ENCODE data around the gene PRDM16. TPM values are rescaled to one million over a fixed set of nuclear protein-coding genes. Genes with fewer than 3 reads are reported as not detected.

The PRDM16 gene
- total and polyA plus RNA-seq, 2 of the 13 experiments (the other 11 are each of a cell fraction or from before 2014, with no cell fraction given) = 0.15 to 0.81 TPM

GRCh38 chr1:3138623-3139151, 69.7 kb downstream of the PRDM16 start (continued):
- peak; percentile 74 for TF ChIP-seq NR2C2 (CRISPR knock-in tag; IDR thresholded peaks at IDR 0.05; ENCODE audit: borderline replicate concordance)
- no peak for TF ChIP-seq ZBTB3 (CRISPR knock-in tag; IDR thresholded peaks at IDR 0.05; ENCODE audit: borderline replicate concordance, low read depth)
- no peak for TF ChIP-seq CREBL2 (CRISPR knock-in tag; IDR thresholded peaks at IDR 0.05; ENCODE audit: borderline replicate concordance)
- no peak for TF ChIP-seq ZNF619 (CRISPR knock-in tag; IDR thresholded peaks at IDR 0.05)
- no peak for TF ChIP-seq HDAC2 (CRISPR knock-in tag; IDR thresholded peaks at IDR 0.05)
- TF ChIP-seq, protein P1, sequence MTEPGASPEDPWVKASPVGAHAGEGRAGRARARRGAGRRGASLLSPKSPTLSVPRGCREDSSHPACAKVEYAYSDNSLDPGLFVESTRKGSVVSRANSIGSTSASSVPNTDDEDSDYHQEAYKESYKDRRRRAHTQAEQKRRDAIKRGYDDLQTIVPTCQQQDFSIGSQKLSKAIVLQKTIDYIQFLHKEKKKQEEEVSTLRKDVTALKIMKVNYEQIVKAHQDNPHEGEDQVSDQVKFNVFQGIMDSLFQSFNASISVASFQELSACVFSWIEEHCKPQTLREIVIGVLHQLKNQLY (CRISPR knock-in tag; IDR thresholded peaks at IDR 0.05) = no peak
- TF ChIP-seq CREB3 (CRISPR knock-in tag; IDR thresholded peaks at IDR 0.05) = no peak
- TF ChIP-seq ZNF367 (CRISPR knock-in tag; IDR thresholded peaks at IDR 0.05; ENCODE audit: borderline replicate concordance) = no peak
- TF ChIP-seq ZFYVE20 (CRISPR knock-in tag; IDR thresholded peaks at IDR 0.05; ENCODE audit: borderline replicate concordance, low read depth) = no peak
- TF ChIP-seq JARID2 (CRISPR knock-in tag; IDR thresholded peaks at IDR 0.05; ENCODE audit: insufficient replicate concordance) = no peak
- TF ChIP-seq PHF20 (CRISPR knock-in tag; IDR thresholded peaks at IDR 0.05) = no peak
- no peak for TF ChIP-seq CSRNP1 (CRISPR knock-in tag; IDR thresholded peaks at IDR 0.05)
- no peak for TF ChIP-seq ZNF263 (CRISPR knock-in tag; IDR thresholded peaks at IDR 0.05)
- no peak for TF ChIP-seq ESRRA (CRISPR knock-in tag; IDR thresholded peaks at IDR 0.05; ENCODE audit: low read depth)
- TF ChIP-seq, protein P2, sequence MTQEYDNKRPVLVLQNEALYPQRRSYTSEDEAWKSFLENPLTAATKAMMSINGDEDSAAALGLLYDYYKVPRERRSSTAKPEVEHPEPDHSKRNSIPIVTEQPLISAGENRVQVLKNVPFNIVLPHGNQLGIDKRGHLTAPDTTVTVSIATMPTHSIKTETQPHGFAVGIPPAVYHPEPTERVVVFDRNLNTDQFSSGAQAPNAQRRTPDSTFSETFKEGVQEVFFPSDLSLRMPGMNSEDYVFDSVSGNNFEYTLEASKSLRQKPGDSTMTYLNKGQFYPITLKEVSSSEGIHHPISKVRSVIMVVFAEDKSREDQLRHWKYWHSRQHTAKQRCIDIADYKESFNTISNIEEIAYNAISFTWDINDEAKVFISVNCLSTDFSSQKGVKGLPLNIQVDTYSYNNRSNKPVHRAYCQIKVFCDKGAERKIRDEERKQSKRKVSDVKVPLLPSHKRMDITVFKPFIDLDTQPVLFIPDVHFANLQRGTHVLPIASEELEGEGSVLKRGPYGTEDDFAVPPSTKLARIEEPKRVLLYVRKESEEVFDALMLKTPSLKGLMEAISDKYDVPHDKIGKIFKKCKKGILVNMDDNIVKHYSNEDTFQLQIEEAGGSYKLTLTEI (CRISPR knock-in tag; conservative IDR thresholded peaks at IDR 0.05) = no peak
- TF ChIP-seq ZNF543 (CRISPR knock-in tag; IDR thresholded peaks at IDR 0.05) = no peak
- 0 out of 2 replicates have a peak, but pooled peaks have one; percentile 22 for TF ChIP-seq HOXA3 (CRISPR knock-in tag; IDR thresholded peaks at IDR 0.05)
- TF ChIP-seq KAT8 (CRISPR knock-in tag; IDR thresholded peaks at IDR 0.05) = no peak
- TF ChIP-seq, protein P3, sequence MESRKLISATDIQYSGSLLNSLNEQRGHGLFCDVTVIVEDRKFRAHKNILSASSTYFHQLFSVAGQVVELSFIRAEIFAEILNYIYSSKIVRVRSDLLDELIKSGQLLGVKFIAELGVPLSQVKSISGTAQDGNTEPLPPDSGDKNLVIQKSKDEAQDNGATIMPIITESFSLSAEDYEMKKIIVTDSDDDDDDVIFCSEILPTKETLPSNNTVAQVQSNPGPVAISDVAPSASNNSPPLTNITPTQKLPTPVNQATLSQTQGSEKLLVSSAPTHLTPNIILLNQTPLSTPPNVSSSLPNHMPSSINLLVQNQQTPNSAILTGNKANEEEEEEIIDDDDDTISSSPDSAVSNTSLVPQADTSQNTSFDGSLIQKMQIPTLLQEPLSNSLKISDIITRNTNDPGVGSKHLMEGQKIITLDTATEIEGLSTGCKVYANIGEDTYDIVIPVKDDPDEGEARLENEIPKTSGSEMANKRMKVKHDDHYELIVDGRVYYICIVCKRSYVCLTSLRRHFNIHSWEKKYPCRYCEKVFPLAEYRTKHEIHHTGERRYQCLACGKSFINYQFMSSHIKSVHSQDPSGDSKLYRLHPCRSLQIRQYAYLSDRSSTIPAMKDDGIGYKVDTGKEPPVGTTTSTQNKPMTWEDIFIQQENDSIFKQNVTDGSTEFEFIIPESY (CRISPR knock-in tag; IDR thresholded peaks at IDR 0.05) = peak; percentile 54; the same call in 1 of the 2 replicates
- TF ChIP-seq RFX1 (IDR thresholded peaks at IDR 0.05) = no peak
- TF ChIP-seq JUND (CRISPR knock-in tag; IDR thresholded peaks at IDR 0.05) = no peak
- TF ChIP-seq, protein P4, sequence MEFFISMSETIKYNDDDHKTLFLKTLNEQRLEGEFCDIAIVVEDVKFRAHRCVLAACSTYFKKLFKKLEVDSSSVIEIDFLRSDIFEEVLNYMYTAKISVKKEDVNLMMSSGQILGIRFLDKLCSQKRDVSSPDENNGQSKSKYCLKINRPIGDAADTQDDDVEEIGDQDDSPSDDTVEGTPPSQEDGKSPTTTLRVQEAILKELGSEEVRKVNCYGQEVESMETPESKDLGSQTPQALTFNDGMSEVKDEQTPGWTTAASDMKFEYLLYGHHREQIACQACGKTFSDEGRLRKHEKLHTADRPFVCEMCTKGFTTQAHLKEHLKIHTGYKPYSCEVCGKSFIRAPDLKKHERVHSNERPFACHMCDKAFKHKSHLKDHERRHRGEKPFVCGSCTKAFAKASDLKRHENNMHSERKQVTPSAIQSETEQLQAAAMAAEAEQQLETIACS (CRISPR knock-in tag; IDR thresholded peaks at IDR 0.05) = no peak
- TF ChIP-seq HOXA7 (CRISPR knock-in tag; IDR thresholded peaks at IDR 0.05) = no peak
